Fibroblast of lung (primary cell): ENCODE measurements around the gene CR2. TPM values are rescaled to one million over a fixed set of nuclear protein-coding genes. Genes with fewer than 3 reads are reported as not detected.

Experiments used
- DNase-seq, 2 donors: peaks; one replicate each; pipeline versions ENCODE4 v3.0.0 to v3.0.0-alpha.2; 2010; ENCODE audit warnings: low read depth in 2 of 2
- H2AFZ ChIP-seq: 2 replicates; pipeline ENCODE4 v1.5.1; 2012; ENCODE audit warnings: low read length, control low read depth, inconsistent platforms
- H3K27ac ChIP-seq: 2 replicates; pipeline ENCODE4 v1.5.1; 2011; ENCODE audit warnings: low read length, control low read depth; ENCODE audit not compliant: insufficient read depth
- H3K27me3 ChIP-seq: 2 replicates; pipeline ENCODE4 v1.5.1; 2011; ENCODE audit warnings: mild to moderate bottlenecking, low read length; ENCODE audit not compliant: control insufficient read depth, insufficient read depth
- H3K36me3 ChIP-seq: 2 replicates; pipeline ENCODE4 v1.5.1; 2011; ENCODE audit warnings: low read length; ENCODE audit not compliant: control insufficient read depth, insufficient read depth
- H3K4me1 ChIP-seq: 2 replicates; pipeline ENCODE4 v1.5.1; 2011; ENCODE audit warnings: low read length; ENCODE audit not compliant: control insufficient read depth, insufficient read depth; ENCODE audit errors: extremely low read depth
- H3K4me2 ChIP-seq: 2 replicates; pipeline ENCODE4 v1.5.1; 2011; ENCODE audit warnings: low read length, control low read depth; ENCODE audit not compliant: insufficient read depth; ENCODE audit errors: extremely low read depth
- H3K4me3 ChIP-seq, 4 experiments: fragments of 200-600 bp in 1 of 4; sonication (generic) in 1 of 4; replicated peaks in 1 of 4; 2 replicates each; pipeline ENCODE4 v1.5.1; 2011 to 2016; ENCODE audit warnings: low read length in 4 of 4, low read depth in 3 of 4, mild to moderate bottlenecking in 3 of 4, control low read depth in 2 of 4, inconsistent platforms in 1 of 4, mixed read lengths in 1 of 4; ENCODE audit not compliant: insufficient read depth in 1 of 4; ENCODE audit errors: control extremely low read depth in 1 of 4
- H3K79me2 ChIP-seq: 2 replicates; pipeline ENCODE4 v1.5.1; 2012; ENCODE audit warnings: mild to moderate bottlenecking, low read length, inconsistent platforms; ENCODE audit not compliant: control insufficient read depth, insufficient read depth
- H3K9ac ChIP-seq: 2 replicates; pipeline ENCODE4 v1.5.1; 2011; ENCODE audit warnings: mild to moderate bottlenecking, low read length, control low read depth; ENCODE audit not compliant: insufficient read depth
- H3K9me3 ChIP-seq: 2 replicates; pipeline ENCODE4 v1.5.1; 2012; ENCODE audit warnings: low read depth, low read length; ENCODE audit not compliant: control insufficient read depth, insufficient read depth
- H4K20me1 ChIP-seq: 2 replicates; pipeline ENCODE4 v1.5.1; 2011; ENCODE audit warnings: low read length; ENCODE audit not compliant: control insufficient read depth, insufficient read depth; ENCODE audit errors: extremely low read depth
- EZH2 ChIP-seq: IDR thresholded peaks from 2 replicates; pipeline ENCODE4 v1.5.1; 2012; ENCODE audit warnings: low read length, control low read depth, mild to moderate bottlenecking; ENCODE audit errors: missing control alignments
- polyA plus RNA-seq, 2 donors: library from polyadenylated mRNA; depleted of rRNA in 1 of 2; stranded (reverse) in 1 of 2; unstranded in 1 of 2; fragments of >200 nt; gene quantifications; 2 replicates each; pipeline ENCODE4 v1.2.1, GENCODE V29; 2011 to 2012; ENCODE audit warnings: missing spikeins in 1 of 2
- total RNA-seq: library from RNA; depleted of rRNA; stranded (reverse); fragments of >200 nt; gene quantifications from 2 replicates; pipeline ENCODE4 v1.2.1, GENCODE V29; 2014
- TF ChIP-seq, protein P1 (sequence below), 2 donors: IDR thresholded peaks in 1 of 2; conservative IDR thresholded peaks in 1 of 2; 1 replicate in 1 of 2; 2 replicates in 1 of 2; pipeline ENCODE4 v1.5.1; 2011 to 2012; ENCODE audit warnings: low read length in 2 of 2, control low read depth in 1 of 2, inconsistent platforms in 1 of 2, low read depth in 1 of 2, mild to moderate bottlenecking in 1 of 2

CR2 gene
- total and polyA plus RNA-seq, 2 donors (not counting 1 experiment from before 2014, with no cell fraction given), result not detected

DNA sequence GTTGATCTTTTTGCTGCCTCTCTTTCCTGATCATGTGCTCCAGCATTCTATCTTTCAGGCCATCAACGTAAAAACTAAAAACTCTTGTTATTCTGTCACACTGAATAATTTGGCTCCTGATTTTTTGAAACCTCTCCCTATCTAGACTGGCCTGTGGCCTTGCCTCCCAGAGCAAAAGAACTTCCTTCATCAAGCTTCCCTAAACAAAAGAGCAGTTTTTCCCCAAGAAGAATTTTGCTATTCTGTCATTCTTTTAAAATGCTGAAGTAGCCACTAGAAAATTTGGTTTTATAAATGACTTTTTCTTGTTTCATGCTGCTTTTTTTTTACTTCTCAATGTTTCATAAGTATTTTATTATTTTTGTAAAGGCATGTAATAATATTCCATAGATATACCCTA is 37.1 kb upstream of the CR2 start:
- TF ChIP-seq, protein P1, sequence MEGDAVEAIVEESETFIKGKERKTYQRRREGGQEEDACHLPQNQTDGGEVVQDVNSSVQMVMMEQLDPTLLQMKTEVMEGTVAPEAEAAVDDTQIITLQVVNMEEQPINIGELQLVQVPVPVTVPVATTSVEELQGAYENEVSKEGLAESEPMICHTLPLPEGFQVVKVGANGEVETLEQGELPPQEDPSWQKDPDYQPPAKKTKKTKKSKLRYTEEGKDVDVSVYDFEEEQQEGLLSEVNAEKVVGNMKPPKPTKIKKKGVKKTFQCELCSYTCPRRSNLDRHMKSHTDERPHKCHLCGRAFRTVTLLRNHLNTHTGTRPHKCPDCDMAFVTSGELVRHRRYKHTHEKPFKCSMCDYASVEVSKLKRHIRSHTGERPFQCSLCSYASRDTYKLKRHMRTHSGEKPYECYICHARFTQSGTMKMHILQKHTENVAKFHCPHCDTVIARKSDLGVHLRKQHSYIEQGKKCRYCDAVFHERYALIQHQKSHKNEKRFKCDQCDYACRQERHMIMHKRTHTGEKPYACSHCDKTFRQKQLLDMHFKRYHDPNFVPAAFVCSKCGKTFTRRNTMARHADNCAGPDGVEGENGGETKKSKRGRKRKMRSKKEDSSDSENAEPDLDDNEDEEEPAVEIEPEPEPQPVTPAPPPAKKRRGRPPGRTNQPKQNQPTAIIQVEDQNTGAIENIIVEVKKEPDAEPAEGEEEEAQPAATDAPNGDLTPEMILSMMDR (conservative IDR thresholded peaks at IDR 0.05 in 1 of 2, IDR thresholded peaks at IDR 0.05 in 1 of 2; ENCODE audit: low read depth in 1 of 2, low read length in 2 of 2), result no peak
- TF ChIP-seq EZH2, result no peak
- no peak overlapping the region for H3K4me2 ChIP-seq
- H2AFZ ChIP-seq, result no peak overlapping the region
- no peaks in the 10 kb centered on the region for H3K79me2 ChIP-seq
- DNase-seq, result no peak
- no peak overlapping the region for H3K4me3 ChIP-seq
- H3K4me1 ChIP-seq, result no peaks in the 10 kb centered on the region
- H4K20me1 ChIP-seq, result no peaks in the 10 kb centered on the region
- H3K36me3 ChIP-seq, result no peaks in the 10 kb centered on the region
- no peaks in the 10 kb centered on the region for H3K9me3 ChIP-seq
- no peaks in the 10 kb centered on the region for H3K27me3 ChIP-seq
- H3K27ac ChIP-seq, result no peak overlapping the region
- no peak overlapping the region for H3K9ac ChIP-seq

- H2AFZ ChIP-seq, result no peak overlapping the region
- no peaks in the 10 kb centered on the region for H3K27me3 ChIP-seq
- no peaks in the 10 kb centered on the region for H4K20me1 ChIP-seq
- no peaks in the 10 kb centered on the region for H3K9me3 ChIP-seq
- no peaks in the 10 kb centered on the region for H3K36me3 ChIP-seq
- no peak overlapping the region for H3K9ac ChIP-seq
- H3K4me2 ChIP-seq, result no peak overlapping the region
- H3K79me2 ChIP-seq, result no peaks in the 10 kb centered on the region
- H3K4me1 ChIP-seq, result no peaks in the 10 kb centered on the region
- no peak for DNase-seq
- H3K27ac ChIP-seq, result no peak overlapping the region
- no peak overlapping the region for H3K4me3 ChIP-seq
- TF ChIP-seq, protein P1 (conservative IDR thresholded peaks at IDR 0.05 in 1 of 2, IDR thresholded peaks at IDR 0.05 in 1 of 2; ENCODE audit: low read depth in 1 of 2, low read length in 2 of 2), result no peak
- TF ChIP-seq EZH2, result no peak
Observed at GRCh38 chr1:207418351-207418750, 35.8 kb upstream of the CR2 start.

GRCh38 chr1:207420109-207420508 is 34.0 kb upstream of the CR2 start:
- Histone ChIP-seq H2AFZ (no peak overlapping the region), H3K27ac (no peak overlapping the region), H3K36me3 (no peaks in the 10 kb centered on the region), H3K4me3 (no peak overlapping the region), H3K27me3 (no peaks in the 10 kb centered on the region), H3K9me3 (no peaks in the 10 kb centered on the region), H3K9ac (no peak overlapping the region), H3K4me2 (no peak overlapping the region), H4K20me1 (no peaks in the 10 kb centered on the region), H3K79me2 (no peaks in the 10 kb centered on the region), H3K4me1 (no peaks in the 10 kb centered on the region)
- TF ChIP-seq, protein P1 (conservative IDR thresholded peaks at IDR 0.05 in 1 of 2, IDR thresholded peaks at IDR 0.05 in 1 of 2; ENCODE audit: low read depth in 1 of 2, low read length in 2 of 2), result no peak
- DNase-seq, result no peak
